GM13977 (cell line): Measurements from ENCODE around the gene FA2H.

ENCODE experiments used
- DNase-seq: peaks from one replicate; pipeline ENCODE4 v3.0.0; 2012; ENCODE audit warnings: low spot score
- in situ Hi-C: fragments of 300-500 bp; cut with MboI; formaldehyde crosslinking; loops from one replicate; pipeline ENCODE4 v1.12.0; 2022; ENCODE audit warnings: low sequenced_read_pairs, low pct_unique_long_range_greater_than_20kb, mixed read lengths, inconsistent platforms; ENCODE audit not compliant: unreplicated experiment
- TF ChIP-seq, protein P1 (sequence below): IDR thresholded peaks from 2 replicates; pipeline ENCODE4 v1.5.1; 2012; ENCODE audit warnings: mild to moderate bottlenecking, control low read depth; ENCODE audit not compliant: insufficient read depth; ENCODE audit errors: extremely low read depth, missing control alignments

FA2H gene

DNA sequence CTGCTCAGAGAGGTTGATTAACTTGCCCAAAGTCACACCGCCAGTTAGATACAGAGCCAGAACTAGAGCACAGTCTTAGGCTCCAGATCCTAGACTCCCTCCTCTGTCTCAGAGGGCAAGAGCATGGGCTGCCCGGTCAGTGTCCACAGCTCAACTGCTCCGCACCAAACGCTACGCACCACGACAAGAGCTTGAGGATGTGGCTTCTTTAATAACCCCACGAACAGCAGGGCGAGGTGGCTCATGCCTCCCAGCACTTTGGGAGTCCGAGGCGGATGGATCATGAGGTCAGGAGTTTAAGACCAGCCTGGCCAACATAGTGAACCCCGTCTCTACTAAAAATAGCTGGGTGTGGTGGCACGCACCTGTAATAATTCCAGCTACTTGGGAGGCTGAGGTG is 21.4 kb downstream of the FA2H start:
- TF ChIP-seq, protein P1, sequence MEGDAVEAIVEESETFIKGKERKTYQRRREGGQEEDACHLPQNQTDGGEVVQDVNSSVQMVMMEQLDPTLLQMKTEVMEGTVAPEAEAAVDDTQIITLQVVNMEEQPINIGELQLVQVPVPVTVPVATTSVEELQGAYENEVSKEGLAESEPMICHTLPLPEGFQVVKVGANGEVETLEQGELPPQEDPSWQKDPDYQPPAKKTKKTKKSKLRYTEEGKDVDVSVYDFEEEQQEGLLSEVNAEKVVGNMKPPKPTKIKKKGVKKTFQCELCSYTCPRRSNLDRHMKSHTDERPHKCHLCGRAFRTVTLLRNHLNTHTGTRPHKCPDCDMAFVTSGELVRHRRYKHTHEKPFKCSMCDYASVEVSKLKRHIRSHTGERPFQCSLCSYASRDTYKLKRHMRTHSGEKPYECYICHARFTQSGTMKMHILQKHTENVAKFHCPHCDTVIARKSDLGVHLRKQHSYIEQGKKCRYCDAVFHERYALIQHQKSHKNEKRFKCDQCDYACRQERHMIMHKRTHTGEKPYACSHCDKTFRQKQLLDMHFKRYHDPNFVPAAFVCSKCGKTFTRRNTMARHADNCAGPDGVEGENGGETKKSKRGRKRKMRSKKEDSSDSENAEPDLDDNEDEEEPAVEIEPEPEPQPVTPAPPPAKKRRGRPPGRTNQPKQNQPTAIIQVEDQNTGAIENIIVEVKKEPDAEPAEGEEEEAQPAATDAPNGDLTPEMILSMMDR: no peak
- no peak for DNase-seq

DNA sequence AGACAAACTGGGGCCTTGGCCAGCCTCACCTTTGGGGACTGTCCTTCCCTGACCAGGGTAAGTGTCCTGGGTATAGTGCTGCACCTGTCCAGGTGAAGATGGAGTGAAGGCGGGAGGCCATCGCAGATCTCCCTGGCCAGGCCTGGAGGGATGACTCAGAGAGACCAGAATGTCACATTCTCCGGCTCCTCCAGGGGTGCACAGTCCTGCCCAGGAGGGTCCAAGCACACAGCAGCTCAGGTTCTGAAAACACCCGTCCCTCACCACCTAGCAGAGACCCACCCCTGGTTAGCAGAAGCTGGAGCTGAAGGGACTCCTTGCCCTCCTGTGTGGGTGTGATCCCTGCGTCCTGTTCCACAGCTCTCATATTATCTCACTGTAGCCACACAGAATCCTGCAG is 21.9 kb downstream of the FA2H start:
- in situ Hi-C loops: no loop called here
- no peak for DNase-seq
- TF ChIP-seq, protein P1: no peak

More for the DNA sequence above, 21.4 kb downstream of the FA2H start:
- in situ Hi-C loops: no loop called here

DNA sequence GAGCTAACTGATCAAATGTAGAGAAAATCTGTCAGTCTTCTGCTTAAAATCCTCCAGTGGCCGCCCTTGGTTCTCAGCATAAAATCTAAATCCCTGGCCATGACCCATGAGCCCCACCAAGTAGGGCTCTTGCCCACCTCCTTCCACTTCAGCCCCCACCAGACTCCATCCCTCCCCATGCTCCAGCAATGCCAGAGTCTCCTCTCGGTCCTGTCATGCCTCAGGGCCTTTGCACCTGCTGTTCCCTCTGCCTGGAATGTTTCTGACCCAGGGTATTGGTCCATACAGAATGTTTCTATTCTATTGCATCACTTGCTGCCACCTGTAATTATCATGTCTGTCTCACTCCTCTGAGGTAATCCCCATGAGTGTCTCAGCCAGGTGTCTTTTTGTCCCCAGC is 22.4 kb downstream of the FA2H start:
- in situ Hi-C loops: no loop called here
- DNase-seq: no peak
- TF ChIP-seq, protein P1: no peak

DNA sequence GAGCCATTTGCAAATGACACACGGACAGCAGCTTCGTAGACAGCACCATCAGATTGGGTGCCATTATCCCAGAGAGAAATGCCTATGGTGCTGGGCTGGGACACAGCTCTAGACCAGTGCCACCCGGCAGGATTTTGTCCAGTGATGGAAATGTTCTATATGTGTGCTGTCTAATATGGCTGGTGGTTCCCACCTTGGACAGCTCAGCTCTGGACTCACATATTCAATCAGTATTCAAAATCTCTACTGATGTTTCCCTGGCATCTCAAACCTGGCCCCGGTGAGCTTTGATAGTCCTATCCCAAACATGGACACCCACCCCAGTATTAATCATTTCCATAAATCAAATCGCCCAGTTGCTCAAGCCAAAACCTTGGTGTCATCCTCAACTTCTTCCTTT is 23.0 kb downstream of the FA2H start:
- DNase-seq: no peak
- in situ Hi-C loops: no loop called here
- TF ChIP-seq, protein P1: no peak

DNA sequence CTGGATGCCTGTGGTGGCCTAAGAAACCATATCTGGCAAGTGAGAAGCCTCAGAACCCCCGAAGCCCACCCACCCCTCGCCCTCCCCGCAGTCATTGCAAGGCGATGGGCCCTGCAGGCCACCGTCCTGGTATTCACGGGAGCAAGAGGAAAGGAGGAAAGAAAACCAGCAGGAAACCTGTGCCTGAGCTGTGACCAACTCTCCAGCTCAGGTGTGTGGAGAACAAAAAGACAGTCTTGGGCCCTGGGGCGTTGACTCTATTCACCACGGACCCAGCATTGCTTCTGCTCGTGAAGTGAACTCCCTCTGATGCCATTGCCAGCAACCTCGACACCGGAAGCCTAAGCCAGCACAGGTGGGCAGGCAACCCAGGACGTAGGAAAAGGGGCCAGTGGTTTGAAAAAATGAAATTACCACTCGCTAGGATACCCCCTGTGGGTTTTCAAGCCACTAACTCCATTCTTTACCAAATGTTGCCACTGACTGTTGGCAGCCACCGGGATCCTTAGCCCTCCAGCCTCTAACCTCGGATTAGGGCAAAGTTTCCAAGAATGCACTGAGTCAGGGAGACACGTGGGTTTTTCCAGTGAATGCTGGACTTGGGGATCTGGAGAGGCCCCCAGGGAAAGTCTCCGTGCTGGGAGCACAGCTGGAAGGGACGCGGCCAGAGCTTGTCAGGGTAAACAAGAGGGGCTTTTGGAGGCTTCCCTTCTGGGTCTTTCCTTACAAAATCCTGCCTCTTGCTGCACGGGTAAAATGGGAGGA is 25.1 kb downstream of the FA2H start:
- TF ChIP-seq, protein P1: no peak
- in situ Hi-C loops: no loop called here
- DNase-seq: no peak

DNA sequence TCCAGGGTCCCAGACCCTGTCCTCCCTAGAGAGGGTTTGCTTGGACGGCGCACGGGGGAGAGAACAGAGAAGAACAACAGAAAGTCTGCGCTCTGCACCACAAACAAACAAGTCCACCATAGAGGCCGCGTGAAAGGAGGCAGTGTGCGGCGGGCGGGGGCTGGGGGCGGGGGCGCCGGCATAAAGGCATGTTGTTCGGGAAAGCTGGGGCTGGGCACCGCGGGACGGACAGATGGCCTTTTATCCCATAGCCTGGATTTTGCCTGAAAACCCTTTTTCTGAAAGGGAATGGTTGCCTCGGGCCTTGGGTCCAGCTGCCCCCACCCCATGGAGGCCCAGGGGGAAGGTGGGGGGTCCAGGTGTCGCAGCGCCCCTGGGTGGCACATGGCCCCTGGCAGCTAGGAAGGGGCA is 26.0 kb downstream of the FA2H start:
- in situ Hi-C loops: no loop called here
- TF ChIP-seq, protein P1: no peak
- no peak for DNase-seq
